NB4 (cell line): ENCODE data around the gene MYT1.

Source experiments
- CTCF ChIP-seq: IDR thresholded peaks from one replicate; pipeline ENCODE4 v1.5.1; 2012; ENCODE audit warnings: low read depth, low read length
- MYC ChIP-seq: IDR thresholded peaks from 2 replicates; pipeline ENCODE4 v1.6.1; 2011; ENCODE audit warnings: low read depth, low read length
- POLR2A ChIP-seq: IDR thresholded peaks from 2 replicates; pipeline ENCODE4 v1.6.1; 2011; ENCODE audit warnings: mild to moderate bottlenecking; ENCODE audit not compliant: insufficient read length; ENCODE audit errors: extremely low read depth
- TF ChIP-seq, protein P1 (sequence below): IDR thresholded peaks from 2 replicates; pipeline ENCODE4 v1.6.1; 2011; ENCODE audit warnings: low read depth, low read length

DNA sequence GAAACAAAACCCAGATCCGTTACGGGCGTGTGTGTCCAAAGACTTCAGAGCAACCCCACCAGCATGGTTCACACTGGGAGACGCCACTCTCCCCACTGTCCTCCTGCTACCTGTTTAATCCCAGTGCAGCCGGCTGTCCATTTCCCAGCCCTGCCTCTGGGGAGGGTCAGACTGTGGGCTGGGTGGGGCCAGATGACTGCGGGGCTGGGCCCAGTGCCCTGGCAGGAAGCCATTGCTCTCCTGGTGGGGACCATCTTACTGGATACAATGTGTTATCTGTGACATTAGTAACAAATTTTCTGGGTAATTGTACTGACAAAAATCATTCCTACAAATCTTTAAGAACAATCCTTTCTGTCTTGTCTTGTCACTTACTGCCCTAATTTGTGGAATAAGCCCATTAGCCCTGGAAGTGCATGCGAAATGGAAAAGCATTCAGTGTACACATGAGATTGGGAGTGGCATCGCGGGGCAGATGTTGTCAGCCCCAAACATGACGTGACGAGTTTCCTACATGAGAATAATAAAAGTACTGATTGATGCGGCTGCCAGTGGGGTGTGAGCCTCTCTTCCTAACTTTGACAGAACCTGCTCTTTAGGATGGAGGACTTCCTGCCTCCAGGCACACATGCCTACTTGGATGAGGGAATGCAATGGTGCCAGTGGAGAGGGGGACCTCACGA lies 53.4 kb downstream of the MYT1 start:
- TF ChIP-seq POLR2A, result no peak
- no peak for TF ChIP-seq CTCF
- TF ChIP-seq, protein P1, sequence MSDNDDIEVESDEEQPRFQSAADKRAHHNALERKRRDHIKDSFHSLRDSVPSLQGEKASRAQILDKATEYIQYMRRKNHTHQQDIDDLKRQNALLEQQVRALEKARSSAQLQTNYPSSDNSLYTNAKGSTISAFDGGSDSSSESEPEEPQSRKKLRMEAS, result no peak
- TF ChIP-seq MYC, result no peak
